Astrocyte (in vitro differentiated cells and primary cell): ENCODE results near the gene SMIM14.

ENCODE experiments used
- EZH2 ChIP-seq: IDR thresholded peaks from 2 replicates; pipeline ENCODE4 v1.6.1; 2012; ENCODE audit warnings: mild to moderate bottlenecking, low read length, inconsistent platforms; ENCODE audit not compliant: insufficient read depth
- TF ChIP-seq, protein P1 (sequence below): IDR thresholded peaks from 2 replicates; pipeline ENCODE4 v1.5.1; 2011; ENCODE audit warnings: low read depth, mild to moderate bottlenecking, inconsistent platforms, low read length, moderate library complexity; ENCODE audit not compliant: insufficient read depth

DNA sequence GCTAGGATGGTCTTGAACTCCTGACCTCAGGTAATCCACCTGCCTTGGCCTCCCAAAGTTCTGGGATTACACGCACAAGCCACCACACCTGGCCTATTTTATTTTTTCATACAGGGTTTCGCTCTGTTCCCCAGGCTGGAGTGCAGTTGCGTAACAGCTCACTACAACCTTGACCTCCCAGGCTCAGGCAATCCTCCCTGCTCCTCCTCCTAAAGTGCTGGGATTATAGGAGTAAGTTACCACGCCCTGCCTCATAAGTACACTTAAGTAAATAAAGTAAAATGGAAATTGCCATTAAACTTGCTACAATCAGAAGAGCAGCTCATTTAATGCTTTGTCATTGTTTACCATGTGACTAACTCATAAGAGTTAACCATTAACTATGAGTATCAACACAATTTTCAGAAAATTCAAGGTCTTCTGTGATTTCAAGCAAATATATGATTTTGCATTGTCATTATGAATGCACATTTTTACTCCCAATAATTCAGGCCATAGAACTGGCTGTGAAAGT is 123.7 kb downstream of the SMIM14 start:
- TF ChIP-seq EZH2 = no peak
- TF ChIP-seq, protein P1, sequence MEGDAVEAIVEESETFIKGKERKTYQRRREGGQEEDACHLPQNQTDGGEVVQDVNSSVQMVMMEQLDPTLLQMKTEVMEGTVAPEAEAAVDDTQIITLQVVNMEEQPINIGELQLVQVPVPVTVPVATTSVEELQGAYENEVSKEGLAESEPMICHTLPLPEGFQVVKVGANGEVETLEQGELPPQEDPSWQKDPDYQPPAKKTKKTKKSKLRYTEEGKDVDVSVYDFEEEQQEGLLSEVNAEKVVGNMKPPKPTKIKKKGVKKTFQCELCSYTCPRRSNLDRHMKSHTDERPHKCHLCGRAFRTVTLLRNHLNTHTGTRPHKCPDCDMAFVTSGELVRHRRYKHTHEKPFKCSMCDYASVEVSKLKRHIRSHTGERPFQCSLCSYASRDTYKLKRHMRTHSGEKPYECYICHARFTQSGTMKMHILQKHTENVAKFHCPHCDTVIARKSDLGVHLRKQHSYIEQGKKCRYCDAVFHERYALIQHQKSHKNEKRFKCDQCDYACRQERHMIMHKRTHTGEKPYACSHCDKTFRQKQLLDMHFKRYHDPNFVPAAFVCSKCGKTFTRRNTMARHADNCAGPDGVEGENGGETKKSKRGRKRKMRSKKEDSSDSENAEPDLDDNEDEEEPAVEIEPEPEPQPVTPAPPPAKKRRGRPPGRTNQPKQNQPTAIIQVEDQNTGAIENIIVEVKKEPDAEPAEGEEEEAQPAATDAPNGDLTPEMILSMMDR = no peak
